Activated CD8-positive, alpha-beta memory T cell treated with anti-CD3 and anti-CD28 coated beads for 36 hours (primary cell): Measurements from ENCODE around the gene SCN5A. TPM values are rescaled to one million over a fixed set of nuclear protein-coding genes. Genes with fewer than 3 reads are reported as not detected.
"Not testable (repeated sequence)": the region's sequence is repeated elsewhere in the genome, so short reads cannot be mapped to it uniquely, and the experiment has no call there.

ENCODE experiments used
- CTCF ChIA-PET: fragments of 350-600 bp; sonication (Branson Sonifier 250); formaldehyde crosslinking; loops from one replicate; lab custom pipeline; 2021; ENCODE audit warnings: antibody characterized with exemption; lab: Charles Lee
- POLR2A ChIA-PET: fragments of 350-600 bp; sonication (Branson Sonifier 250); formaldehyde crosslinking; loops from one replicate; lab custom pipeline; 2021; ENCODE audit warnings: antibody characterized with exemption; lab: Charles Lee
- total RNA-seq, 2 experiments: library from RNA; stranded (reverse); gene quantifications; one replicate each; pipeline ENCODE4 v1.2.3, GENCODE V29; 2021

Gene SCN5A
- total RNA-seq, 2 experiments from 2014 or later = 0.63 to 0.72 TPM

GRCh38 chr3:38573111-38573510 lies 76.4 kb downstream of the SCN5A start:
- CTCF ChIA-PET = no interaction called here
- POLR2A ChIA-PET = no interaction called here

GRCh38 chr3:38567498-38567897 lies 82.0 kb downstream of the SCN5A start:
- POLR2A ChIA-PET = no interaction called here
- CTCF ChIA-PET = no interaction called here

GRCh38 chr3:38566794-38567193 lies 82.7 kb downstream of the SCN5A start:
- POLR2A ChIA-PET, CTCF ChIA-PET: not testable (repeated sequence)

GRCh38 chr3:38566215-38566528 lies 83.3 kb downstream of the SCN5A start:
- ChIA-PET CTCF (no interaction called here), POLR2A (no interaction called here)

GRCh38 chr3:38565339-38566214 lies 83.9 kb downstream of the SCN5A start:
- POLR2A ChIA-PET = no interaction called here
- CTCF ChIA-PET = no interaction called here

- ChIA-PET CTCF (no interaction called here), POLR2A (no interaction called here)
Observed at GRCh38 chr3:38564631-38565338, 84.7 kb downstream of the SCN5A start.

GRCh38 chr3:38563886-38564270 lies 85.6 kb downstream of the SCN5A start:
- ChIA-PET POLR2A (no interaction called here), CTCF (no interaction called here)

- ChIA-PET POLR2A (no interaction called here), CTCF (no interaction called here)
Observed at GRCh38 chr3:38563070-38563885, 86.2 kb downstream of the SCN5A start.

GRCh38 chr3:38562467-38562925 lies 87.0 kb downstream of the SCN5A start:
- ChIA-PET CTCF (no interaction called here), POLR2A (no interaction called here)

- ChIA-PET CTCF (no interaction called here), POLR2A (no interaction called here)
Observed at GRCh38 chr3:38561746-38562466, 87.6 kb downstream of the SCN5A start.

GRCh38 chr3:38560996-38561717 lies 88.3 kb downstream of the SCN5A start:
- CTCF ChIA-PET = no interaction called here
- POLR2A ChIA-PET = no interaction called here

GRCh38 chr3:38560284-38560683 lies 89.2 kb downstream of the SCN5A start:
- POLR2A ChIA-PET = no interaction called here
- CTCF ChIA-PET = no interaction called here

GRCh38 chr3:38558864-38559263 lies 90.6 kb downstream of the SCN5A start:
- ChIA-PET POLR2A (no interaction called here), CTCF (no interaction called here)

- CTCF ChIA-PET = no interaction called here
- POLR2A ChIA-PET = no interaction called here
Observed at GRCh38 chr3:38556640-38557358, 92.7 kb downstream of the SCN5A start.

GRCh38 chr3:38555926-38556325 lies 93.6 kb downstream of the SCN5A start:
- ChIA-PET POLR2A (no interaction called here), CTCF (no interaction called here)

GRCh38 chr3:38555149-38555840 lies 94.2 kb downstream of the SCN5A start:
- ChIA-PET CTCF (no interaction called here), POLR2A (no interaction called here)

GRCh38 chr3:38554127-38554827 lies 95.2 kb downstream of the SCN5A start:
- CTCF ChIA-PET = no interaction called here

More at GRCh38 chr3:38554127-38554827, 95.2 kb downstream of the SCN5A start:
- POLR2A ChIA-PET = no interaction called here
